BE2C (cell line): ENCODE results near the gene C1QTNF1.

Experiments used
- DNase-seq: peaks from one replicate; pipeline ENCODE4 v3.0.0-alpha.2; 2020
- H3K27me3 ChIP-seq: fragments of 250-450 bp; sonication (Bioruptor Pico); 2 replicates; pipeline ENCODE4 v1.5.1; 2020; ENCODE audit warnings: mild to moderate bottlenecking
- H3K36me3 ChIP-seq: fragments of 250-450 bp; sonication (Bioruptor Pico); 2 replicates; pipeline ENCODE4 v1.5.1; 2020; ENCODE audit warnings: mild to moderate bottlenecking
- H3K4me1 ChIP-seq: fragments of 250-450 bp; sonication (Bioruptor Pico); 2 replicates; pipeline ENCODE4 v1.5.1; 2020
- H3K4me3 ChIP-seq: 2 replicates; pipeline ENCODE4 v1.5.1; 2011; ENCODE audit warnings: low read depth, low read length
- H3K9me3 ChIP-seq: fragments of 250-450 bp; sonication (Bioruptor Pico); 2 replicates; pipeline ENCODE4 v1.5.1; 2020
- CTCF ChIP-seq: IDR thresholded peaks from 2 replicates; pipeline ENCODE4 v1.5.1; 2012; ENCODE audit warnings: mild to moderate bottlenecking, low read depth, low read length

The C1QTNF1 gene

GRCh38 chr17:78986649-78987328 is 37.2 kb upstream of the C1QTNF1 start:
- no peak for TF ChIP-seq CTCF
- Histone ChIP-seq H3K4me1 (peaks cover 15% of the 10 kb centered on the region), H3K27me3 (no peaks in the 10 kb centered on the region), H3K9me3 (no peaks in the 10 kb centered on the region; the same call in 1 of the 2 replicates), H3K4me3 (peak overlapping the region; percentile 37), H3K36me3 (peaks cover 5% of the 10 kb centered on the region; the same call in 1 of the 2 replicates)
- DNase-seq: no peak

GRCh38 chr17:78988152-78988551 is 35.8 kb upstream of the C1QTNF1 start:
- H3K4me1 ChIP-seq: peaks cover 15% of the 10 kb centered on the region
- H3K27me3 ChIP-seq: no peaks in the 10 kb centered on the region
- no peak overlapping the region for H3K4me3 ChIP-seq
- H3K9me3 ChIP-seq: no peaks in the 10 kb centered on the region; the same call in 1 of the 2 replicates
- no peak for DNase-seq
- TF ChIP-seq CTCF: no peak
- peaks cover 10% of the 10 kb centered on the region for H3K36me3 ChIP-seq

- peak; percentile 5 for DNase-seq
- Histone ChIP-seq H3K4me1 (peaks cover 15% of the 10 kb centered on the region), H3K4me3 (no peak overlapping the region), H3K36me3 (peaks cover 15% of the 10 kb centered on the region), H3K9me3 (no peaks in the 10 kb centered on the region; the same call in 1 of the 2 replicates), H3K27me3 (no peaks in the 10 kb centered on the region)
- no peak for TF ChIP-seq CTCF
These were observed 33.5 kb upstream of the C1QTNF1 start for GRCh38 chr17:78990349-78991016.

GRCh38 chr17:78991017-78991738 is 32.8 kb upstream of the C1QTNF1 start:
- Histone ChIP-seq H3K4me1 (peaks cover 13% of the 10 kb centered on the region), H3K9me3 (no peaks in the 10 kb centered on the region; the same call in 1 of the 2 replicates), H3K27me3 (no peaks in the 10 kb centered on the region), H3K36me3 (peaks cover 21% of the 10 kb centered on the region), H3K4me3 (no peak overlapping the region)
- DNase-seq: peak; percentile 6
- TF ChIP-seq CTCF: no peak

- peaks cover 6% of the 10 kb centered on the region; the same call in 1 of the 2 replicates for H3K4me1 ChIP-seq
- DNase-seq: peak; percentile 3
- no peaks in the 10 kb centered on the region; the same call in 1 of the 2 replicates for H3K9me3 ChIP-seq
- no peaks in the 10 kb centered on the region for H3K27me3 ChIP-seq
- TF ChIP-seq CTCF: no peak
- H3K36me3 ChIP-seq: peaks cover 27% of the 10 kb centered on the region
- no peak overlapping the region for H3K4me3 ChIP-seq
These were observed 31.9 kb upstream of the C1QTNF1 start for GRCh38 chr17:78991906-78992532.
